Measurements from ENCODE around the gene SKAP2.

DNA sequence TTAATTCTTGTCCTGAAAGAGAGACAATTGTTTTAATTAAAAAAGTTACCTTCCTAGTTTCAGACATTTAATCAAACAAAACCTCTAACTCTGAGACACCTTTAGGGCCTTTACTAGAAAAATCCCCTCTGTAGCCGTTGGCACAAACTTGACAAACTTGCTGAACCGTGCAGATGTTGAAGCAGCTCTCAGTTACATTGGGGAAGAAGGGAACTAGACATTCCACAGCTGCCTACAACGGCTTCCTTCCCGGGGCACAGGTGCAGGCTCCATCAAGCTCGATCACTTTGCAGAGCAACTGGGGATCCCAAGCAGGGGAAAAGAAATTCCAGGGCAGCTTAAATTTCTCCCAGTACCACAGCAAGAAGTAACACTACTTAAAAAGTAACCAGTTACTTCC lies 141.3 kb downstream of the SKAP2 start:
- TF ChIP-seq, protein P1, sequence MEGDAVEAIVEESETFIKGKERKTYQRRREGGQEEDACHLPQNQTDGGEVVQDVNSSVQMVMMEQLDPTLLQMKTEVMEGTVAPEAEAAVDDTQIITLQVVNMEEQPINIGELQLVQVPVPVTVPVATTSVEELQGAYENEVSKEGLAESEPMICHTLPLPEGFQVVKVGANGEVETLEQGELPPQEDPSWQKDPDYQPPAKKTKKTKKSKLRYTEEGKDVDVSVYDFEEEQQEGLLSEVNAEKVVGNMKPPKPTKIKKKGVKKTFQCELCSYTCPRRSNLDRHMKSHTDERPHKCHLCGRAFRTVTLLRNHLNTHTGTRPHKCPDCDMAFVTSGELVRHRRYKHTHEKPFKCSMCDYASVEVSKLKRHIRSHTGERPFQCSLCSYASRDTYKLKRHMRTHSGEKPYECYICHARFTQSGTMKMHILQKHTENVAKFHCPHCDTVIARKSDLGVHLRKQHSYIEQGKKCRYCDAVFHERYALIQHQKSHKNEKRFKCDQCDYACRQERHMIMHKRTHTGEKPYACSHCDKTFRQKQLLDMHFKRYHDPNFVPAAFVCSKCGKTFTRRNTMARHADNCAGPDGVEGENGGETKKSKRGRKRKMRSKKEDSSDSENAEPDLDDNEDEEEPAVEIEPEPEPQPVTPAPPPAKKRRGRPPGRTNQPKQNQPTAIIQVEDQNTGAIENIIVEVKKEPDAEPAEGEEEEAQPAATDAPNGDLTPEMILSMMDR (IDR thresholded peaks at IDR 0.05): no peak
- TF ChIP-seq, protein P2, sequence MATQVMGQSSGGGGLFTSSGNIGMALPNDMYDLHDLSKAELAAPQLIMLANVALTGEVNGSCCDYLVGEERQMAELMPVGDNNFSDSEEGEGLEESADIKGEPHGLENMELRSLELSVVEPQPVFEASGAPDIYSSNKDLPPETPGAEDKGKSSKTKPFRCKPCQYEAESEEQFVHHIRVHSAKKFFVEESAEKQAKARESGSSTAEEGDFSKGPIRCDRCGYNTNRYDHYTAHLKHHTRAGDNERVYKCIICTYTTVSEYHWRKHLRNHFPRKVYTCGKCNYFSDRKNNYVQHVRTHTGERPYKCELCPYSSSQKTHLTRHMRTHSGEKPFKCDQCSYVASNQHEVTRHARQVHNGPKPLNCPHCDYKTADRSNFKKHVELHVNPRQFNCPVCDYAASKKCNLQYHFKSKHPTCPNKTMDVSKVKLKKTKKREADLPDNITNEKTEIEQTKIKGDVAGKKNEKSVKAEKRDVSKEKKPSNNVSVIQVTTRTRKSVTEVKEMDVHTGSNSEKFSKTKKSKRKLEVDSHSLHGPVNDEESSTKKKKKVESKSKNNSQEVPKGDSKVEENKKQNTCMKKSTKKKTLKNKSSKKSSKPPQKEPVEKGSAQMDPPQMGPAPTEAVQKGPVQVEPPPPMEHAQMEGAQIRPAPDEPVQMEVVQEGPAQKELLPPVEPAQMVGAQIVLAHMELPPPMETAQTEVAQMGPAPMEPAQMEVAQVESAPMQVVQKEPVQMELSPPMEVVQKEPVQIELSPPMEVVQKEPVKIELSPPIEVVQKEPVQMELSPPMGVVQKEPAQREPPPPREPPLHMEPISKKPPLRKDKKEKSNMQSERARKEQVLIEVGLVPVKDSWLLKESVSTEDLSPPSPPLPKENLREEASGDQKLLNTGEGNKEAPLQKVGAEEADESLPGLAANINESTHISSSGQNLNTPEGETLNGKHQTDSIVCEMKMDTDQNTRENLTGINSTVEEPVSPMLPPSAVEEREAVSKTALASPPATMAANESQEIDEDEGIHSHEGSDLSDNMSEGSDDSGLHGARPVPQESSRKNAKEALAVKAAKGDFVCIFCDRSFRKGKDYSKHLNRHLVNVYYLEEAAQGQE (IDR thresholded peaks at IDR 0.05; ENCODE audit: insufficient read depth in 1 of 2, low read depth in 2 of 2, low read length in 1 of 2): no peak
- TF ChIP-seq SIN3A (IDR thresholded peaks at IDR 0.05; ENCODE audit: borderline replicate concordance, insufficient read depth, low read depth, low read length) (no peak), POLR2AphosphoS5 (IDR thresholded peaks at IDR 0.05; ENCODE audit: low read depth, low read length) (no peak), TCF7L2 (IDR thresholded peaks at IDR 0.05; ENCODE audit: low read depth, low read length) (no peak)

Data from Panc1 (cell line).